Glomerular visceral epithelial cell (primary cell): ENCODE measurements around the gene ZNF699.
"Not testable (repeated sequence)": the region's sequence is repeated elsewhere in the genome, so short reads cannot be mapped to it uniquely, and the experiment has no call there.

ENCODE experiments used
- DNase-seq: peaks from one replicate; pipeline ENCODE4 v3.0.0-alpha.2; 2016; ENCODE audit errors: extremely low spot score

ZNF699 gene

DNA sequence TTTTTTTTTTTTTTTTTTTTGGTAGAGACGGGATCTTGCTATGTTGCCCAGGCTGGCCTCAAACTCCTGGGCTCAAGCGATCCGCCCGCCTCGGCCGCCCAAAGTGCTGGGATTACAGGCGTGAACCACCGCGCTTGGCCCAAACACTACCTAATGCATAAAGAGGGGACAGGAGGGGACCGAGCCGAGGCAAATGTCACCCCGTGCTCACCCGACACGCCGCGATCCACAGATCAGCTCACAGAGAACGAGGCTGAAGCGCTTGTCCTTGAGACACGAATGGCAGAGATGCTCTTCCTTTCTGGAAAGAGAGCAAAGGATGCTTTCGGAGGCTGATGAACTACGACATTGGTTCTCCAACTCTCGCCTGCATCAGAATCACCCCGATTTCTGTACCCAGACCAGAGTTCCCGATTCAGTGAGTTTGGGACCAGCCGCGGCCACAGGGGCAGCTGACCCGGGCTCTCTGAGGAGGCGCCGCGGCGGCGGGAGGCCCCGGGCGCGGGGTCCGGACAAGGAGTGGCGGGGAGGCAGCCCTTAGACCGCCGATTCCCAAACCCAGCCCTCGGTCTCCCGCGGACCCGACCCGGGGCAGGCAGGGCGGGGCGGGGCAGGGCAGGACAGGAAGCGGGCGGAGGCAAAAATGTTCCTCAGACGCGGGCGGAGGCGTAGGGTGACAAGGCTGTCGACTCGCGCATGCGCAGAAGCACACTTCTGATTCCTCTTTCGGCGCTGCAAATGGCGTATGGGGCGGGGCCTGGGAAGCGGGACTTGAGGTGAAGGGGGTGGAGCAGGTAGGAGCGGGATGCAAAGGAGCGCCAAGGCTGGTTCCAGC, at the start of gene ZNF699:
Gene ZNF699, minus strand, starts transcription at position 700 of the 835 bp plus-strand sequence. CDS start 4,719 bp downstream, outside the sequence.
- peak; percentile 98 for DNase-seq

DNA sequence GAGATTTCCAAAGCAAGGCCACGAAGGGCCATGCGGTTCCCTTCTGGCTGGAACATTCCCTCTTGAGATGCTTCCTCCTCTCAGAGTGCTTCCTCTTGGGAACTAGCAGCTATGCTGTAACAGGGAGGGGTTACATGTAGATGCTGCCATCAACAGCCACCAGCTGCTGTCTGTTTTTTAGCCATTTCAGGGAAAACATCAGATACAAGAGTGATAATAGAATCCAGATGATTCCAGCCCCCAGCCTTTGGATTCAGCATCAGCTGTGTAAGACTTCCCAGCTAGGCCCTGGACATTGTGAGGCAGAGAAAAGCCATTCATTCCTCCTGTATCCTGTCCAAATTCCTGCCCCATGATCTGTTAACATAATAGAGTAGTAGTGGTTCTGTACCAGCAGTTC, 45.0 kb upstream of the ZNF699 start:
- no peak for DNase-seq

DNA sequence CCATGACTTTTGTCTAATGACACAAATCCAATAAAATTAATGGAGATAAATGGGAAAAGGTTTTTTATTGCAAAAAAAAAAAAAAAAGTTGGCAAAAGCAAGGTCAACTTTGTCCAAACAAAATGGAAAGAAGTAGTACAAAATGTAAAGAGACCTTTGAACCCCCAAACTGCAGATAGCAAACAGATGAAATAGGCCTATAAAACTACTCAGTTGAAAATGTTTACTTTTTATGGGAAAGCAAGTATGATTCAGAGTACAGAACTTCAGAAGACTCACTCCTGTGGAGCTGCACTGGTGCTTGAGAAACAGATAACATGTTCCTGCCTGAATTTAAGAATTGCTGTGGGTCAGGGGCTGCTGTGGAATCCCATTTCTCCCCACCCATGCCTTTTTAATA, 43.4 kb upstream of the ZNF699 start:
- DNase-seq: no peak

DNA sequence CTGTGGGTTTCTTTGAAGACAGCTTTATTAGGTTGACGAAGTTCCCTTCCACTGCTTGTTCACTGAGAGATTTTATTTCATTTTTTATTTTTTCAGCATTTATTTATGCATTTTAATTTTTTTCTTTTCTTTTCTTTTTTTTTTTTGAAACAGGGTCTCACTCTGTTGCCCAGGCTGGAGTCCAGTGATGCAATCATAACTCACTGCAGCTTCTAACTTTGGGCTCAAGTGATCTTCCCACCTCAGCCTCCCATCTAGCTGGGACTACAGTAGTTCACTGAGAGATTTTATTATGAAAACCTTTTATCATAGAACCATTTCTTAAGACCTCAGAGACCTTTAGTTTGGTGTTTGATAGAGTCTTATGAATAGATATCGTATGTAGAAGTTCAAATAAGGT, 42.9 kb upstream of the ZNF699 start:
- DNase-seq: no peak

DNA sequence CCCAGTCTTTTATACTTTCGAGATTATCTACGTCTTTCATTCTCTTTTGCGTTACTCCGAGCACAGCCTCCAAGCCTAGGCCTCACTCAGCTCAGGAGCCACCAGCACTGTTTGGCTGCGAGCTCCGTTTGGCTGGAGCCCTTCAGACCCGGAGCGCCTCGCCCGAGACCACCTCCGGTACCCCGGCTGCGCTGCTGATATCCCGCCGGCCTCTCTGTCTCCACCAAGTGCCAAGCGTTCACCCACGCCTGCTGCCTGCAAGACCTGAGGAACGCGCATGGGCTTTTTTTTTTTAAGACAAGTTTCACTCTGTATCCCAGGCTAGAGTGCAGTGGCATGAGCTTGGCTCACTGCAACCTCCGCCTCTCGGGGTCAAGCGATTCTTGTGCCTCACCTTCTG, 39.0 kb upstream of the ZNF699 start:
- no peak for DNase-seq

DNA sequence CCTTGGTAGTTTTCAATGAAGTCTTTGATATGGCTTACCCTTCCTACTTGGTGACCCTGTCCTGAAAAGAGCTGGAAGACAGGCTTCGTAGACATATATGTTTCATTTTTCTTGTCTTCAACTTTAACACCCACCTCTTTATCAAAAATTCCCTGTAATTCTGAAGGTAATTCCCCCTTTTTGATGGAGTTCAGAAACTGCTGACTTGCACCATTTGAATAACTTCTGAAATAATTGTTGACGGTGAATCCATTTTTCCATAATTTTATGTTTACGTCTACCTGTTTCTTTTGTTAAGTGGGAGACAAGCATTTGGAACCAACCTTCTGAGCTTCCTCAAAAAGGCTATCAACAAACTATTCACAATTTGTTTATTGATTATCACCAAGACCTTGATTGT, 38.6 kb upstream of the ZNF699 start:
- DNase-seq: no peak

DNA sequence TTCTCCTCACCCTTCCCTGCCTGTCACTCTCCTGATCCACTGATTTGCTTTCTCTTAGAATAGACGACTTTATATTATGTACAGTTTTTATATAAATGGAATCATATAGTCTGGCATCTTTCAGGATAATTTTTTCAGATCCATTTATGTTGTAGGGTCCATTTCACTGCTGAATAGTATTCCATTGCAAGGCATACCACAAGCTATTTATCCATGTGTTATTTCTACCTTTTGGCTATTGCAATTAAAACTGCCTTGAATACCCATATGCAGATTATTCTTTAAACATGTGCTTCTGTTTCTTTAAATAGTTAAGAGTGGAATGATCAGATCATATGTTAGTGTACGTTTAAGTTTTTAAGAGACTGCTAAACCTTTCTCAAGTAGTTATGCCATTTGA, 35.4 kb upstream of the ZNF699 start:
- DNase-seq: no peak

DNA sequence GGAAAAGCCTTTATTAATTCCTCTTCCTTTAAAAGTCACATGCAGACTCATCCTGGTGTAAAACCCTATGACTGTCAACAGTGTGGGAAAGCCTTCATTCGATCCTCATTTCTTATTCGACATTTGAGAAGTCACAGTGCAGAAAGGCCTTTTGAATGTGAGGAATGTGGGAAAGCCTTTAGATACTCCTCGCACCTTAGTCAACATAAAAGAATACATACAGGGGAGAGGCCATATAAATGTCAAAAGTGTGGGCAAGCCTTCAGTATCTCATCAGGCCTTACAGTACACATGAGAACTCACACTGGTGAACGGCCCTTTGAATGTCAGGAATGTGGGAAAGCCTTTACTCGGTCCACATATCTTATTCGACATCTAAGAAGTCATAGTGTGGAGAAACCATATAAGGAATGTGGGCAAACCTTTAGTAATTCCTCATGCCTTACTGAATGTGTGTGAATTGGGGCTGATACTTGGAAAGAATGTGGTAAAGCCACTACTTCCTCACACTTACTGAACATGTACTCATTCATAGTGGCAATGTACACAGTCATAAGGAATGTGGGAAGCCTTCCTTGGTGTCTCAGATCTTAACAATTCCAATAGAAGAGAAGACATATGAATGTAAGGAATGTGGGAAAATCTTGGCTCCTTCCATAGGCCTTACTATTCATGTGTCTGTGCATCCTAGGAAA, 33.1 kb upstream of the ZNF699 start:
- DNase-seq: no peak

DNA sequence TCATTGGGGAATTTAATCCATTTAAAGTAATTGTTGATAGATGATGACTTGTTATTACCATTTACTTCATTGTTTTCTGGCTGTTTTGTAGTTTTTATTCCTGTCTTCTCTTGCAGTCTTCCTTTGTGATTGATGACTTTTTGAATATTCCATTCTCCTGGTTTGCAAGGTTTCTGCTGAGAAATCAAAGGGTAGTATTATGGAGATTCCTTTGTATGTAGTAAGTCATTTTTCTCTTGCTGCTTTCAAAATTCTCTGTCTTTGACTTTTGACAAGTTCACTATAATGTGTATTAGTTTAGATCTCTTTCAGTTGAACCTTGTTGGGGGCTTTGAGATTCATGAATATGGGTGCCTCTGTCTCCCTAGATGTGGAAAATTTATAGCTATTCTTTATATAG, 20.4 kb upstream of the ZNF699 start:
- no peak for DNase-seq

DNA sequence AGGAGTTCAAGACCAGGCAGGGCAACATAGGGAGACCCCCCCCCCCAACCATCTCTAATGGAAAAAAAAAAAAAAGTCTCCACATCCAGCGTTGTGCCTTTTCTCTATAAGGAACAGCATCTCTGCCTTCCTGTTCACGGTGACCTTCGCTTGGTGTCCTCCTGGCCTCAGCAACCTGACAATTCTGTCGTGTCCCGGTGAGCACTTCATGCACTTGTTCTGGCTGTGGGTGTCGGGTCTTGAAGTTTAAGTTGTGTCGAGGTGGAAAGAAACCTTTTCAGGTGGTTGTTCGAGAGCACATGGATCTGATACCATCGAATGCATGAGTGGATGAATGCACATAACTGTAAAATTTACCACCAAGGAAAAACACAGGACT, 14.9 kb upstream of the ZNF699 start:
- no peak for DNase-seq

DNA sequence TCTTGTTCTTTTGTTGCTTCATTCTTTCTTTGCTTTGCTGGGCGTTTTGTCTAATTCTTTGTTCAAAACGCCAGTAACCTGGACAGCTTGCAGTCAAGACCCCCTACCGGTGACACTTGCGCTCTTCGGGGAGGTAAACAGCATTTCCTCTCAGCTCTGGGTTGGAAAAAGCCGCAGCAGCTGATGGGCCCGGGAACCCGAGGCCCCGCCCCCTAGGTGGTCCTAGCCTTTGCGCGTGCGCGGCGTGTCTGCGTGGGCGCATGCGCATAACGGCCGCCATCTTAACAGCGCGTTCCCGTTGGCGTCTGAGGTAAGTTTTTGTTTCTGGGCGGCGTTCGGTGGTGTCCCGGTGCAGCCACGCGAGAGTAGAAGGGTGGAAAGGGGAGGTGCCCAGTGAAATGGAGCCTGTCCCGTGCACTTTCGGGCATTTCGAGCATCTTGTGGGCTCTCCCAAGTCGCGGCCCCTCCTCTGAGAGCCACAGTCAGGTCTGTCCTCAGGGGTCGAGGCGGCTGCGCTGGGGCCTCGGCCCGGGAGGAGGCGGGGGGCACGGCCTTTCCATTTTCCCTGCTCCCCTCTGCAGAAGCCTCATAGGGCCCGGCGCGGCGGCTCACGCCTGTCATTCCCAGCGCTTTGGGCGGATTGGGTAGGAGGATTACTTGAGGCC, 14.4 kb upstream of the ZNF699 start, which contains the start of gene ZNF559:
Gene ZNF559, plus strand, starts transcription at position 261 of the 665 bp plus-strand sequence. CDS start 14,371 bp downstream, outside the sequence.
- DNase-seq: peak; percentile 93

DNA sequence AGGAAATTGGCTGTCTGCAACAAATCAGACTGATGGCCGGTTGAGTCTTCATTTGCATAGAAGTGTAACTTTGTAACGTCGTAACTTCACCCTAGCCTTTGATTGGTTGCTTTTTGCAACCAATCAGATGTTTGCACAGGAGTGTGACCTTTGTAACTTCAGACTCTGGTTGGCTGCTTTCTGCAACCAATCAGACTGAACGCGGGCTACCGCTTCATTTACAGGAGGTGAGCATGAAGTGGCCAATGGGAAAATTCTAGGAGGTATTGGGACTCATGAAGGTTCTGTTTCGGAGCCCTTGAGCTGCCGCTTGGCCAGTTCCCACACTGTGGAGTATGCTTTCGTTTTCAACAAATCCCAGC, 13.9 kb upstream of the ZNF699 start:
- DNase-seq: no peak

DNA sequence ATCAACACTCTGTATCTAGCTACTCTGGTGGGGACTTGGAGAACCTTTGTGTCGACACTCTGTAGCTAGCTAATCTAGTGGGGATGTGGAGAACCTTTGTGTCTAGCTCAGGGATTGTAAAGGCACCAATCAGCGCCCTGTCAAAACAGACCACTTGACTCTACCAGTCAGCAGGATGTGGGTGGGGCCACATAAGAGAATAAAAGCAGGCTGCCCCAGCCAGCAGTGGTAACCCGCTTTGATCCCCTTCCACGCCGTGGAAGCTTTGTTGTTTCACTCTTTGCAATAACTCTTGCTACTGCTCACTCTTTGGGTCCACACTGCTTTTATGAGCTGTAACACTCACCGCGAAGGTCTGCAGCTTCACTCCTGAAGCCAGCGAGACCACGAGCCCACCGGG, 12.6 kb upstream of the ZNF699 start:
- not testable (repeated sequence) for DNase-seq

DNA sequence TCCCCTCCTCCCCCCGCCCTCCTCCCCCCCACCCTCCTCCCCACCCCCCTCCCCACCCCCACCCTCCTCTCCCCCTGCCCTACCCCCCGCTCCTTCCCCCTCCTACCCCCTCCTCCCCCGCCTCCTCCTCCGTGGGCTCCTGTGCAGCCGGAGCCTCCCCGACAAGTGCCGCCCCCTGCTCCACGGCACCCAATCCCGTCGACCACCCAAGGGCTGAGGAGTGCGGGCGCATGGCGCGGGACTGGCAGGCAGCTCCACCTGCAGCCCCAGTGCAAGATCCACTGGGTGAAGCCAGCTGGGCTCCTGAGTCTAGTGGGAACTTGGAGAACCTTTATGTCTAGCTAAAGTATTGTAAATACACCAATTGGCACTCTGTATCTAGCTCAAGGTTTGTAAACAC, 12.1 kb upstream of the ZNF699 start:
- DNase-seq: not testable (repeated sequence)

DNA sequence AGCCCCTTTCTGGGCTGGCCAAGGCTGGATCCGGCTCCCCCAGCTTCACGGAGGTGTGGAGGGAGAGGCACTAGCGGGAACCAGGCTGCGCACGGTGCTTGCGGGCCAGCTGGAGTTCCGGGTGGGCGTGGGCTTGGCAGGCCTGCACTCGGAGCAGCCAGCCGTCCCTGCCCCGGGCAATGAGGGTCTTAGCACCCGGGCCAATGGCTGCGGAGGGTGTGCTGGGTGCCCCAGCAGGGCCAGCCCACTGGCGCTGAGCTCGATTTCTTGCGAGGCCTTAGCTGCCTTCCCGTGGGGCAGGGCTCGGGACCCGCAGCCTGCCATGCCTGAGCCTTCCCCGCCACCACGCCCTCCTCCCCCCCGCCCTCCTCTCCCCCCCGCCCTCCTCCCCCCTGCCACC, 11.7 kb upstream of the ZNF699 start:
- DNase-seq: no peak

DNA sequence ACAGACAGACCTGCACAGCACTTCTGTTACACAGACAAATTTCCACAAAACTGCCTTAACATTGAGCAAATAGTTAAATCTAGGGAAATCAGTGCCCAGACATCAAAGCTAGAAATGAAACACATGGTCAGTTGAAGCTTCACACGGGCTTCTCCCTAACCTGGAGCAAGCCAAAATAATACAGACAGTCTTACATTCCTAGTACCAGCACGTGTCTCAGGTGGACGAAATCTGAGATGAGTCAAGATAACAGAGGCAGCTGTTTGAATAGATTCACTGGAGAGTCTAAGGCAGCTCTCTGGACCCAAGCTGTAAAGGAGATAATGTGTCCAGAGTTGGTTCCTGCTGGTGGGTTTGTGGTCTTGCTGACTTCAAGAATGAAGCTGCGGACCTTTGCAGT, 4.1 kb upstream of the ZNF699 start:
- DNase-seq: no peak

DNA sequence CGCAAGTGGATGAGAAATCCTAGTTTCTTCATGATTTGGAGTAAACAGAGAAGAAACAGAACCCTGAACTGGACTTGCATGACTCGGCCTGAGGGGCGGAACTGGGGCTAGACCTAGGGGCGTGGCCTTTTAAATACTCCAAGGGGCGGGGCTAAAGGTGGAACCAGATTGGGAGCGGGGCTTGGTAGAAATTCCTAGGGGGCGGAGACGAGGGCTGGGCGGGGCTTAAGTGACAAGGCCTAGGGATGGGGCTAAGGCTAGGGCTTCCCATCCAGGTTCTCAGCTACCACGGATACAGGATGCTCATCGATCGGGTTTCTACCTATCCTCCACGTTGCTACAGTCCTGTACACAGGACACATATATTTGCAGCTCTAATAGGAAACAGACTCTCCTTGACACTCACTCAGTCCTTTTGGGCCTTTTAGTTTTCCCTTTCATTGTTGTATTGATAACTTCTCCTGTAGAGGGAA, 372 bp upstream of the ZNF699 start:
- no peak for DNase-seq

DNA sequence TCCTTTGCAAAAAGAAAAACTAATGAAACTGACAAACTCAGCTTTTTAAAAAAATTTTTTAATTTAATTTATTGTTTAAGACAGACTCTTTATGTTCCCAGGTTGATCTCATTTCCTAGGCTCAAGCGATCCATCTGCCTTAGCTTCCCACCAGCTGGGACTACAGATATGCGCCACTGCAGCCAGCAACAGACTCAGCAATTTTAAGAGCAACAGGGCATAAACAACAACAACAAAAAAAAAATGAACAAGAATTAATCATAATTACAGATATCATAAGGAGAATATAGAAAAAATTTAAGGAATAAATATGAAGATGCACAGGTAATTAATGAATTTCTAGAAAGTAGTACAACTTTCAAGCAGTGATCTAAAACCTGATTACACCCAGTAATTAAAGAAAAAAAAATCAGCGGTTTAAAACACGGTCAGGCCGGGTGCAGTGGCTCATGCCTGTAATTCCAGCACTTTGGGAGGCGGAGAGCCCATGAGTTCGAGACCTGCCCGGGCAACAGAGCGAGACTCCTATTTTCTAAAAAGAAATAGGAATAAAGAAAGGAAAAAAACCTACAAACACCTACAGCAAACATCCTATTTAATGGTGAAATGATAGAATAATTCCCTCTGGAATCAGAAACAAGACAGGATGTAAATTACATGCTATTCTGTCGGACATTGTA, 1.4 kb downstream of the ZNF699 start:
- no peak for DNase-seq

DNA sequence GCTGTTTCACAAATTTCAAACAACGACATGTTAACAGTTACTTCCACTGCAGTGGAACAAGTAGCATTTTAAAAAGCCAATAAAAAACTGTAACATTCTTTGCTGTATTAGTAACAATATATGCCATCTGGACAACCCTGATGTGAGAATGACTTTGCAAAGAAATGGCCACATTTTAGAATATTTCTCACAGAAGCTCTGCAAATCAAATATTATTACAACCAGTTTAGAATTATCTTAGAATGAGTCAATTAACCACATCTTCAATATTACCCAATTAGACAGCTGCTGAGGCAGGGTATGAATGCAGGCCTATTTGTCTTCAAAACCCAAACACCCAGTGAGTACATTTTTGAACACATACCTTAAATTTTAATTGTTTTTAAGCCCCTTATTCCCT, 3.2 kb downstream of the ZNF699 start:
- DNase-seq: peak; percentile 26

DNA sequence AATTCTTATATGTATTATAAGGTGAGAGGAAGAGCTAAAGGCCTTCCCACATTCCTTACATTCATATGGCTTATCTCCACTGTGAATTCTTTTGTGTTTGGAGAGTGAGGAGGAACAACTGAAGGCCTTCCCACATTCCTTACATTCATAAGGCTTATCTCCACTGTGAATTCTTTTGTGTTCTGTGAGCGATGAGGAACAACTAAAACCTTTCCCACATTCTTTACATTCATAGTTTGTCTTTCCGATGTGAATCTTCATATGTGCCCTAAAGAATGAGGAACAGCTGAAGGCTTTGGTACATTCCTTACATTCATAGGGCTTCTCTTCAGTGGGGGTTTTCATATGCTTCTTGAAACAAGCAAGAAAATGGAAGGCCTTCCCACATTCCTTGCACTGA, 13.3 kb downstream of the ZNF699 start:
- no peak for DNase-seq

DNA sequence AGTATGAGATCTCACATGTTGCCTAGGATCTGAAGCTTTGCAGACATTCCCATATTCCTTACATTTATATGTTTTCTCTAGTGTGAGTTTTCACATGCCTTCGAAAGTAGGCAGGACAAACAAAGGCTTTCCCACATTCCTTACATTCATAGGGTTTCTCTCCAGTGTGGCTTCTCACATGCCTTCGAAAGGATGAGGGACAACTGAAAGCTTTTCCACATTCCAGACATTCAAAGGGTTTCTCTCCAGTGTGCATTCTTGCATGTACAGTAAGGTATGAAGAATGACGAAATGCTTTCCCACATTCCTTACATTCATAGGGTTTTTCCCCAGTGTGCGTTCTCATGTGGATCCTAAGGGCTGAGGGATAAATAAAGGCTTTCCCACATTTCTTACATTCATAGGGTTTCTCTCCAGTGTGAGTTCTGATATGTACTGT, 14.2 kb downstream of the ZNF699 start:
- peak; percentile 22 for DNase-seq
